Fibroblast of pulmonary artery (primary cell): Measurements from ENCODE around the gene ACOT11.
A peak's percentile ranks its signal among the peaks of the same experiment; 100 is the strongest.

Experiments
- DNase-seq: peaks from one replicate; pipeline ENCODE4 v3.0.0-alpha.2; 2010; ENCODE audit warnings: low read depth
- H3K4me3 ChIP-seq: replicated peaks from 2 replicates; pipeline ENCODE4 v1.5.1; 2011; ENCODE audit warnings: low read depth, mild to moderate bottlenecking, control low read depth, low read length, moderate library complexity
- TF ChIP-seq, protein P1 (sequence below): IDR thresholded peaks from 2 replicates; pipeline ENCODE4 v1.5.1; 2011; ENCODE audit warnings: mild to moderate bottlenecking, control low read depth, low read length, inconsistent platforms; ENCODE audit errors: missing control alignments

ACOT11 gene

GRCh38 chr1:54547601-54548388 is at the start of gene ACOT11:
TSS of gene ACOT11 (plus strand) at chr1:54548228. CDS start at chr1:54548310, 82 bp downstream.
- peak within 1 kb of the TSS; percentile 21 for H3K4me3 ChIP-seq
- TF ChIP-seq, protein P1, sequence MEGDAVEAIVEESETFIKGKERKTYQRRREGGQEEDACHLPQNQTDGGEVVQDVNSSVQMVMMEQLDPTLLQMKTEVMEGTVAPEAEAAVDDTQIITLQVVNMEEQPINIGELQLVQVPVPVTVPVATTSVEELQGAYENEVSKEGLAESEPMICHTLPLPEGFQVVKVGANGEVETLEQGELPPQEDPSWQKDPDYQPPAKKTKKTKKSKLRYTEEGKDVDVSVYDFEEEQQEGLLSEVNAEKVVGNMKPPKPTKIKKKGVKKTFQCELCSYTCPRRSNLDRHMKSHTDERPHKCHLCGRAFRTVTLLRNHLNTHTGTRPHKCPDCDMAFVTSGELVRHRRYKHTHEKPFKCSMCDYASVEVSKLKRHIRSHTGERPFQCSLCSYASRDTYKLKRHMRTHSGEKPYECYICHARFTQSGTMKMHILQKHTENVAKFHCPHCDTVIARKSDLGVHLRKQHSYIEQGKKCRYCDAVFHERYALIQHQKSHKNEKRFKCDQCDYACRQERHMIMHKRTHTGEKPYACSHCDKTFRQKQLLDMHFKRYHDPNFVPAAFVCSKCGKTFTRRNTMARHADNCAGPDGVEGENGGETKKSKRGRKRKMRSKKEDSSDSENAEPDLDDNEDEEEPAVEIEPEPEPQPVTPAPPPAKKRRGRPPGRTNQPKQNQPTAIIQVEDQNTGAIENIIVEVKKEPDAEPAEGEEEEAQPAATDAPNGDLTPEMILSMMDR = peak; percentile 44
- DNase-seq = peak; percentile 80

GRCh38 chr1:54498383-54499096 is 49.5 kb upstream of the ACOT11 start:
- TF ChIP-seq, protein P1 = no peak
- DNase-seq = no peak
- no peak overlapping the region for H3K4me3 ChIP-seq

GRCh38 chr1:54499097-54499359 is 49.0 kb upstream of the ACOT11 start:
- no peak for DNase-seq
- TF ChIP-seq, protein P1 = no peak
- H3K4me3 ChIP-seq = peak overlapping the region; percentile 37

DNA sequence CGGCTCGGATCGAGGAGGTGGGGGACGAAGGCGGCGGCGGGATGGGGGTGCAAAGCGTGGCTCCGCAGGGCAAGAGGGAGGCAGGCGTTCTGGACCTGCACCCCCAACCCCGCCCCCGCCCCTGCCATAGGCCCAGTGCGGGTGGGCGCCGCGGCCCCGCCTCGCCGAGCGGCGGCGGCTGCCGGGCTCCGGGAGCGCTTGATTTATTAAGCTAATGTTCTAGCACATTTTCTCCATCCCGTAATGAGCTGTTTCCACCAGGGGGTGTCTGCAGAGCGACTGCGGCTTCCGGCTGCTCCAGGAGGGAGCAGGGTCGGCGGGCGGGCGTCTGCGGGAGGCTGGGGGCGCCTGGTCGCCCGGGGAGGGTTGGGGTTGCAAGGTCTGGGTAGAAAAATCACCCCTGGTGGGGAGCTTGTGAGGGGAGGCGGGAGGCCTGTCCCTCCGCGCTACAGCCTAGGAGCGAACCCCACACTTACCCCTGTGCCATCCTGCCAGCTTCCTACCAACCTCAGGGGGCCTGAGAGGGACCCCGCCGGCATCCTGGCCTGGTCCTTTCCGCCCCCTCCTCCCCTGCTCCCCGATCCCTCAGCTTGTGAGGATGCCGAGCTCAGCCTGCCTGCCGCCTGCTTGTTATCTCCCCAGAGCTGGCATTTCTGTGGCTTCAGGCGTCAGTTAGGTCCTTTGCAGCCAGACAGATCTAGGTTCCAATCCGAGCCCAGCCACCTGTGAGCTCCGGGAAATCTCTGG is 48.5 kb upstream of the ACOT11 start:
- peak; percentile 47 for DNase-seq
- peak overlapping the region; percentile 37 for H3K4me3 ChIP-seq
- TF ChIP-seq, protein P1 = peak; percentile 42

GRCh38 chr1:54500107-54500431 is 48.0 kb upstream of the ACOT11 start:
- no peak overlapping the region for H3K4me3 ChIP-seq
- TF ChIP-seq, protein P1 = no peak
- DNase-seq = no peak

GRCh38 chr1:54501849-54502248 is 46.2 kb upstream of the ACOT11 start:
- H3K4me3 ChIP-seq = no peak overlapping the region
- DNase-seq = no peak
- TF ChIP-seq, protein P1 = no peak
